GM12891 (cell line): ENCODE results near the gene HOXA6.

Source experiments
- POLR2A ChIP-seq: IDR thresholded peaks from 2 replicates; pipeline ENCODE4 v1.6.1; 2011; ENCODE audit warnings: low read depth, low read length, control low read depth
- POLR2AphosphoS5 ChIP-seq: IDR thresholded peaks from 2 replicates; pipeline ENCODE4 v1.6.1; 2011; ENCODE audit warnings: low read depth, low read length, control low read depth

- TF ChIP-seq POLR2A = no peak
- no peak for TF ChIP-seq POLR2AphosphoS5
Measured at GRCh38 chr7:27151341-27151930, 3.9 kb upstream of the HOXA6 start.
